ENCODE data around the gene ASAP2.

DNA sequence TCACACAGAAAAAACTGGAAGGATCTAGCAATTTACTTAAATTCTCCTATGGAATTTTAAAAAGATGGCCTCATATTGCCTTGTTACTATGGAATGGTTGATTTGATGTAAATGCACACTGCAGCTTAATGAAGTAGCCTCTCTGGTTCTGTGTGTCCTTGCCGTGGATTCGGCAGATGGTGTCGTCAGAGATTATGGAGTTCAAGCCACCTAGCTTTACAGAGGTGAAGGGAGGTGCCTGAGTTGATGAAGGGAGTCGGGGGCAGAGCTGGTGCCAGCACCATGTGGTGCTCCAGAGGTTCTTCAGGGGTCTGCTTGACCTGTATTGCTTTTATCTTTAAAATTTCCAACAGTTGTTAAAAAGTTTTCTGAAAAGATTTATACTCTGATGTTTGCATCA lies 48.8 kb downstream of the ASAP2 start:
- TF ChIP-seq, protein P1, sequence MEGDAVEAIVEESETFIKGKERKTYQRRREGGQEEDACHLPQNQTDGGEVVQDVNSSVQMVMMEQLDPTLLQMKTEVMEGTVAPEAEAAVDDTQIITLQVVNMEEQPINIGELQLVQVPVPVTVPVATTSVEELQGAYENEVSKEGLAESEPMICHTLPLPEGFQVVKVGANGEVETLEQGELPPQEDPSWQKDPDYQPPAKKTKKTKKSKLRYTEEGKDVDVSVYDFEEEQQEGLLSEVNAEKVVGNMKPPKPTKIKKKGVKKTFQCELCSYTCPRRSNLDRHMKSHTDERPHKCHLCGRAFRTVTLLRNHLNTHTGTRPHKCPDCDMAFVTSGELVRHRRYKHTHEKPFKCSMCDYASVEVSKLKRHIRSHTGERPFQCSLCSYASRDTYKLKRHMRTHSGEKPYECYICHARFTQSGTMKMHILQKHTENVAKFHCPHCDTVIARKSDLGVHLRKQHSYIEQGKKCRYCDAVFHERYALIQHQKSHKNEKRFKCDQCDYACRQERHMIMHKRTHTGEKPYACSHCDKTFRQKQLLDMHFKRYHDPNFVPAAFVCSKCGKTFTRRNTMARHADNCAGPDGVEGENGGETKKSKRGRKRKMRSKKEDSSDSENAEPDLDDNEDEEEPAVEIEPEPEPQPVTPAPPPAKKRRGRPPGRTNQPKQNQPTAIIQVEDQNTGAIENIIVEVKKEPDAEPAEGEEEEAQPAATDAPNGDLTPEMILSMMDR (conservative IDR thresholded peaks at IDR 0.05; ENCODE audit: low read length) = no peak
- TF ChIP-seq EZH2phosphoT487 (IDR thresholded peaks at IDR 0.05; ENCODE audit: borderline replicate concordance) = no peak
